PFSK-1 (cell line): ENCODE data around the gene SVIL.

Source experiments
- FOXP2 ChIP-seq: optimal IDR thresholded peaks from 2 replicates; pipeline ENCODE3; 2011; ENCODE audit warnings: borderline replicate concordance, control low read depth, inconsistent platforms; ENCODE audit not compliant: insufficient read depth; ENCODE audit errors: extremely low read length, extremely low read depth
- POLR2AphosphoS5 ChIP-seq: IDR thresholded peaks from 2 replicates; pipeline ENCODE4 v1.6.1; 2012; ENCODE audit warnings: low read depth, mild to moderate bottlenecking, control low read depth, low read length, moderate library complexity
- REST ChIP-seq, 2 experiments: IDR thresholded peaks; 2 replicates each; pipeline versions ENCODE4 v1.6.1 to v1.8.0; 2011 to 2012; ENCODE audit warnings: low read depth in 2 of 2, low read length in 2 of 2, control low read depth in 1 of 2, inconsistent platforms in 1 of 2, mild to moderate bottlenecking in 1 of 2, moderate library complexity in 1 of 2; ENCODE audit not compliant: insufficient read depth in 1 of 2
- SIN3A ChIP-seq: IDR thresholded peaks from 2 replicates; pipeline ENCODE4 v1.6.1; 2012; ENCODE audit warnings: mild to moderate bottlenecking, low read length, moderate library complexity, borderline replicate concordance; ENCODE audit not compliant: insufficient read depth
- TAF1 ChIP-seq: IDR thresholded peaks from 2 replicates; pipeline ENCODE4 v1.6.1; 2012; ENCODE audit warnings: low read length, control low read depth, borderline replicate concordance; ENCODE audit not compliant: insufficient read depth

Gene SVIL

GRCh38 chr10:29610876-29611647, 23.7 kb downstream of the SVIL start:
- TF ChIP-seq REST (IDR thresholded peaks at IDR 0.05; ENCODE audit: insufficient read depth in 1 of 2, low read depth in 2 of 2, low read length in 2 of 2) (no peak), POLR2AphosphoS5 (no peak), TAF1 (no peak)

GRCh38 chr10:29609696-29610095, 25.1 kb downstream of the SVIL start:
- TF ChIP-seq TAF1 (no peak), POLR2AphosphoS5 (no peak), SIN3A (no peak), FOXP2 (no peak), REST (IDR thresholded peaks at IDR 0.05; ENCODE audit: insufficient read depth in 1 of 2, low read depth in 2 of 2, low read length in 2 of 2) (no peak)

GRCh38 chr10:29608476-29609301, 26.1 kb downstream of the SVIL start:
- no peak for TF ChIP-seq TAF1
- TF ChIP-seq POLR2AphosphoS5: no peak
- no peak for TF ChIP-seq SIN3A
- TF ChIP-seq FOXP2: no peak

- TF ChIP-seq POLR2AphosphoS5 (no peak), FOXP2 (no peak), REST (IDR thresholded peaks at IDR 0.05; ENCODE audit: insufficient read depth in 1 of 2, low read depth in 2 of 2, low read length in 2 of 2) (no peak), TAF1 (no peak), SIN3A (no peak)
Observed at GRCh38 chr10:29608062-29608461, 26.7 kb downstream of the SVIL start.

GRCh38 chr10:29607576-29607975, 27.2 kb downstream of the SVIL start:
- TF ChIP-seq TAF1 (no peak), REST (IDR thresholded peaks at IDR 0.05; ENCODE audit: insufficient read depth in 1 of 2, low read depth in 2 of 2, low read length in 2 of 2) (no peak), POLR2AphosphoS5 (no peak), SIN3A (no peak), FOXP2 (no peak)
